Cardiac fibroblast (primary cell): ENCODE data around the gene GIPR.
"Not testable (repeated sequence)": the region's sequence is repeated elsewhere in the genome, so short reads cannot be mapped to it uniquely, and the experiment has no call there.

Experiments
- DNase-seq, 2 donors: peaks; one replicate each; pipeline versions ENCODE4 v3.0.0 to v3.0.0-alpha.2; 2010; ENCODE audit warnings: low read depth in 2 of 2
- H3K4me3 ChIP-seq, 2 donors: replicated peaks in 1 of 2; 1 replicate in 1 of 2; 2 replicates in 1 of 2; pipeline ENCODE4 v1.5.1; 2011; ENCODE audit warnings: low read depth in 2 of 2, low read length in 2 of 2, mild to moderate bottlenecking in 2 of 2, moderate library complexity in 1 of 2
- CTCF ChIP-seq: IDR thresholded peaks from one replicate; pipeline ENCODE4 v1.5.1; 2011; ENCODE audit warnings: low read depth, mild to moderate bottlenecking, low read length, inconsistent platforms

Gene GIPR

GRCh38 chr19:45667620-45668341 lies at the start of gene GIPR:
GIPR (plus strand) TSS chr19:45668221; CDS start chr19:45669521, 1,300 bp downstream.
- no peak for TF ChIP-seq CTCF
- DNase-seq, result peak in 1 of 2 donors; percentile 31
- H3K4me3 ChIP-seq, result peak within 1 kb of the TSS; percentile 34 to 40

GRCh38 chr19:45621389-45621788 lies 46.6 kb upstream of the GIPR start:
- no peak for DNase-seq
- no peak for TF ChIP-seq CTCF
- no peak overlapping the region for H3K4me3 ChIP-seq

DNA sequence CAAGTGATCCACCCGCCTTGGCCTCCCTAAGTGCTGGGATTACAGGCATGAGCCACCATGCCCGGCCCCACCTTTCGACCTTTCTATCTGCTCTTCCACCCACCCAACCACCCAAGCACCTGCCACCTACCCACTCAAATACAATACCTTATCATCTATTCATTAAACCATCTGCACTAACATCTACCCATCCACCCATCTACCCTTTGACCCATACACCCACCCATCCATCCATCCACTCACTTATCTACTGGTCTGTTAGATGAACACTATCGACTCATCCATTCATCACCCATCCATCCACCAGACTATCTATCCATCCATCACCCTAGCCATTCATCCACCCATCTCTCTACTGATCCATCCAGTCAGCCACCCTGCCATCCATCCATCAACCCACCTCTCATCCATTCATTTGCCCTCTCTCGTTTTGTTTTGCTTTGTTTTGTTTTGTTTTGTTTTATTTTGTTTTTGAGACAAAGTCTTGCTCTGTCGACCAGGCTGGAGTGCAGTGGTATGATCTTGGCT lies 46.0 kb upstream of the GIPR start:
- DNase-seq, result no peak
- no peak for TF ChIP-seq CTCF
- no peak overlapping the region for H3K4me3 ChIP-seq

- no peak for TF ChIP-seq CTCF
These were observed 44.0 kb upstream of the GIPR start for GRCh38 chr19:45623984-45624383.

DNA sequence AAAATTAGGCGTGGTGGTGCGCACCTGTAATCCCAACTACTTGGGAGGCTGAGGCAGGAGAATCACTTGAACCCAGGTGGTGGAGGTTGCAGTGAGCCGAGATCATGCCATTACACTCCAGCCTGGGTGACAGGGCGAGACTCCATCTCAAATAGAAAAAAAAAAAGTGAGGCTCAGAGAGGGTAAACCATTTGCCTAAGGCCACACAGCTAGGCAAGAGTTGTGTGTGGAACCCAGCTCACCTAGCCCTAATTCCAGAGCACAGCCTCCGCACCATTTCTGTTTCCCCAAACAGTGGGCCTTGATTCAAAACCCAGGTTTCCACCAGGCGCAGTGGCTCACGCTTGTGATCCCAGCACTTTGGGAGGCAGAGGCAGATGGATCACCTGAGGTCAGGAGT lies 39.8 kb upstream of the GIPR start:
- not testable (repeated sequence) for H3K4me3 ChIP-seq, DNase-seq

More at GRCh38 chr19:45623984-45624383, 44.0 kb upstream of the GIPR start:
- H3K4me3 ChIP-seq, result no peak overlapping the region
- no peak for DNase-seq

DNA sequence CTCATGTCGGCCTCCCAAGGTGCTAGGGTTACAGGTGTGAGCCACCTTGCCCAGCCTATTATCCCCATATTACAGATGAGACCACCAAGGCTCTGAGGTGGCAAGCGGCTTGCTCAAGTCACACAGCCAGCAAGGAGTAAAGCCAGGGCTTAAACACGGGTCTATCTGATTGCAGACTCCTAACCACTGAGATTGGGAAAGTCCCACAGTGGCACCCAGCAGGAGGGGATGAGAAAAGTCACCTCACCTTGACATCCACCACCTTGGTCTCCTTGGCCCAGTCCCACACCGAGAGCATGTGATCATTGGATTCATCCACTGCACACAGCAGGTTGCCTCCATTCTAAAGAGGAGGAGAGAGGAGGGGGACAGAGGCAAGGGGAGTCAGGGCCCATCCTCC lies 38.3 kb upstream of the GIPR start:
- DNase-seq, result no peak
- TF ChIP-seq CTCF, result no peak
- H3K4me3 ChIP-seq, result no peak overlapping the region

- no peak for TF ChIP-seq CTCF
- DNase-seq, result peak; percentile 86 to 97
- H3K4me3 ChIP-seq, result no peak overlapping the region
These were observed 37.6 kb upstream of the GIPR start for GRCh38 chr19:45630463-45630862.
